Endothelial cell of umbilical vein (primary cell): ENCODE data around the gene HOXA11. TPM values are rescaled to one million over a fixed set of nuclear protein-coding genes. Genes with fewer than 3 reads are reported as not detected.

Source experiments
- BruUV-seq: library from RNA; stranded (reverse); fragments of 400-500 nt; replicated peaks from 2 replicates; lab custom pipeline; 2021; lab: Mats Ljungman, UMichigan
- CTCF ChIA-PET: fragments of 300-600, 350-600 bp; sonication (Branson Sonifier 250); formaldehyde crosslinking; loops from one replicate; lab custom pipeline; 2021; ENCODE audit warnings: antibody characterized with exemption, inconsistent platforms; lab: Charles Lee
- POLR2A ChIA-PET: fragments of 300-600, 350-600 bp; sonication (Branson Sonifier 250); formaldehyde crosslinking; loops from one replicate; lab custom pipeline; 2021; ENCODE audit warnings: antibody characterized with exemption, inconsistent platforms; lab: Charles Lee
- DNase-seq: peaks from one replicate; pipeline ENCODE4 v3.0.0-alpha.2; 2011; ENCODE audit warnings: low read depth, low spot score
- FAIRE-seq: peaks from 2 replicates; lab custom pipeline; 2011; peaks lifted over from hg19 to GRCh38; lab: Jason Lieb, UNC
- H2AFZ ChIP-seq: 2 replicates; pipeline ENCODE4 v1.6.0; 2012; ENCODE audit warnings: low read depth, low read length, control low read depth, inconsistent platforms
- H3K27ac ChIP-seq: 2 replicates; pipeline ENCODE4 v1.5.1; 2011; ENCODE audit warnings: low read depth, mild to moderate bottlenecking, control low read depth, low read length, moderate library complexity; ENCODE audit not compliant: insufficient read depth
- H3K27me3 ChIP-seq, 2 experiments: 2 replicates each; pipeline versions ENCODE4 v1.6.0 to v1.6.1; 2011; ENCODE audit warnings: low read length in 2 of 2, mixed read lengths in 1 of 2; ENCODE audit not compliant: control insufficient read depth in 2 of 2, insufficient read depth in 2 of 2
- H3K36me3 ChIP-seq, 2 experiments: 2 replicates in 1 of 2; 3 replicates in 1 of 2; pipeline ENCODE4 v1.5.1; 2011; ENCODE audit warnings: low read length in 2 of 2, mild to moderate bottlenecking in 1 of 2, moderate library complexity in 1 of 2; ENCODE audit not compliant: control insufficient read depth in 2 of 2, insufficient read depth in 2 of 2; ENCODE audit errors: extremely low read depth in 1 of 2
- H3K4me1 ChIP-seq: 3 replicates; pipeline ENCODE4 v1.5.1; 2011; ENCODE audit warnings: mild to moderate bottlenecking, low read length; ENCODE audit not compliant: control insufficient read depth, insufficient read depth; ENCODE audit errors: extremely low read depth
- H3K4me2 ChIP-seq: 2 replicates; pipeline ENCODE4 v1.6.1; 2011; ENCODE audit warnings: low read length, control low read depth, mixed read lengths; ENCODE audit not compliant: insufficient read depth
- H3K4me3 ChIP-seq, 3 experiments: fragments of 200-600 bp in 1 of 3; sonication (generic), shearing (Covaris generic) in 1 of 3; replicated peaks in 1 of 3; 2 replicates each; pipeline ENCODE4 v1.5.1; 2011 to 2016; ENCODE audit warnings: control low read depth in 3 of 3, low read length in 3 of 3, mild to moderate bottlenecking in 2 of 3, inconsistent platforms in 1 of 3, low read depth in 1 of 3, moderate library complexity in 1 of 3; ENCODE audit not compliant: insufficient read depth in 1 of 3
- H3K79me2 ChIP-seq: 2 replicates; pipeline ENCODE4 v1.6.0; 2012; ENCODE audit warnings: low read length, inconsistent platforms; ENCODE audit not compliant: control insufficient read depth, insufficient read depth
- H3K9ac ChIP-seq: replicated peaks from 2 replicates; pipeline ENCODE3; 2011; ENCODE audit warnings: low read length, control low read depth; ENCODE audit not compliant: insufficient read depth; ENCODE audit errors: extremely low read depth
- H3K9me1 ChIP-seq: replicated peaks from 3 replicates; pipeline ENCODE4 v1.6.0; 2011; ENCODE audit warnings: mild to moderate bottlenecking, low read length; ENCODE audit not compliant: control insufficient read depth, insufficient read depth; ENCODE audit errors: extremely low read depth
- H3K9me3 ChIP-seq: replicated peaks from 2 replicates; pipeline ENCODE4 v1.5.1; 2012; ENCODE audit warnings: low read length, inconsistent platforms; ENCODE audit not compliant: control insufficient read depth, insufficient read depth
- H4K20me1 ChIP-seq: replicated peaks from 2 replicates; pipeline ENCODE3; 2011; ENCODE audit warnings: mild to moderate bottlenecking, low read length; ENCODE audit not compliant: control insufficient read depth, insufficient read depth; ENCODE audit errors: extremely low read depth
- EZH2 ChIP-seq: IDR thresholded peaks from 2 replicates; pipeline ENCODE4 v1.6.1; 2012; ENCODE audit warnings: borderline replicate concordance, low read depth, mild to moderate bottlenecking, moderate library complexity, low read length, inconsistent platforms; ENCODE audit not compliant: severe bottlenecking
- FOS ChIP-seq: IDR thresholded peaks from 2 replicates; pipeline ENCODE4 v1.6.1; 2011; ENCODE audit warnings: mild to moderate bottlenecking, low read length, moderate library complexity, borderline replicate concordance; ENCODE audit not compliant: insufficient read depth
- GATA2 ChIP-seq: IDR thresholded peaks from 2 replicates; pipeline ENCODE4 v1.7.0; 2011; ENCODE audit warnings: low read depth, mild to moderate bottlenecking, moderate library complexity, mixed read lengths, low read length; ENCODE audit not compliant: insufficient read length, insufficient read depth
- JUN ChIP-seq: IDR thresholded peaks from 2 replicates; pipeline ENCODE4 v1.6.1; 2011; ENCODE audit warnings: borderline replicate concordance, low read depth; ENCODE audit not compliant: insufficient read length, insufficient read depth
- MYC ChIP-seq: IDR thresholded peaks from one replicate; pipeline ENCODE4 v1.6.1; 2011; ENCODE audit warnings: mild to moderate bottlenecking, low read depth, low read length
- POLR2A ChIP-seq: IDR thresholded peaks from 2 replicates; pipeline ENCODE4 v1.6.1; 2012; ENCODE audit warnings: low read depth, mild to moderate bottlenecking, control low read depth, low read length
- POLR2AphosphoS5 ChIP-seq: IDR thresholded peaks from 2 replicates; pipeline ENCODE4 v1.6.1; 2012; ENCODE audit warnings: low read depth, mild to moderate bottlenecking, control low read depth, low read length, moderate library complexity; ENCODE audit not compliant: insufficient read depth
- dilution Hi-C: fragments of 300-500 bp; cut with MboI; formaldehyde crosslinking; loops from one replicate; pipeline ENCODE4 v1.15.0; 2019; ENCODE audit warnings: low sequenced_read_pairs; ENCODE audit not compliant: extremely low pct_ligation_motif_present
- intact Hi-C: fragments of 100-400 bp; cut with micrococcal nuclease; formaldehyde crosslinking; loops from one replicate; pipeline ENCODE4 v1.10.0; 2022
- polyA plus RNA-seq, 4 experiments: library from polyadenylated mRNA; depleted of rRNA in 3 of 4; stranded (reverse) in 3 of 4; unstranded in 1 of 4; fragments of >200 nt; gene quantifications; 2 replicates each; pipeline versions ENCODE4 v1.2.1 to v1.2.3, GENCODE V29; 2011 to 2012; ENCODE audit warnings: missing spikeins in 1 of 4
- total RNA-seq: library from RNA; stranded (reverse); gene quantifications from 2 replicates; pipeline ENCODE4 v1.2.3, GENCODE V29; 2021
- TF ChIP-seq, protein P1 (sequence below), 2 donors: IDR thresholded peaks; 1 replicate in 1 of 2; 2 replicates in 1 of 2; pipeline ENCODE4 v1.5.1; 2011; ENCODE audit warnings: low read length in 2 of 2, mild to moderate bottlenecking in 2 of 2, moderate library complexity in 2 of 2, control low read depth in 1 of 2, inconsistent platforms in 1 of 2, low read depth in 1 of 2; ENCODE audit not compliant: insufficient read depth in 1 of 2; ENCODE audit errors: extremely low read depth in 1 of 2
- TF ChIP-seq, protein P2 (sequence below): IDR thresholded peaks from 2 replicates; pipeline ENCODE4 v1.6.1; 2011; ENCODE audit not compliant: insufficient read depth, insufficient read length

Gene HOXA11
- total and polyA plus RNA-seq, 2 donors (not counting 3 experiments of a cell fraction or from before 2014, with no cell fraction given): 10.4 to 16.7 TPM

DNA sequence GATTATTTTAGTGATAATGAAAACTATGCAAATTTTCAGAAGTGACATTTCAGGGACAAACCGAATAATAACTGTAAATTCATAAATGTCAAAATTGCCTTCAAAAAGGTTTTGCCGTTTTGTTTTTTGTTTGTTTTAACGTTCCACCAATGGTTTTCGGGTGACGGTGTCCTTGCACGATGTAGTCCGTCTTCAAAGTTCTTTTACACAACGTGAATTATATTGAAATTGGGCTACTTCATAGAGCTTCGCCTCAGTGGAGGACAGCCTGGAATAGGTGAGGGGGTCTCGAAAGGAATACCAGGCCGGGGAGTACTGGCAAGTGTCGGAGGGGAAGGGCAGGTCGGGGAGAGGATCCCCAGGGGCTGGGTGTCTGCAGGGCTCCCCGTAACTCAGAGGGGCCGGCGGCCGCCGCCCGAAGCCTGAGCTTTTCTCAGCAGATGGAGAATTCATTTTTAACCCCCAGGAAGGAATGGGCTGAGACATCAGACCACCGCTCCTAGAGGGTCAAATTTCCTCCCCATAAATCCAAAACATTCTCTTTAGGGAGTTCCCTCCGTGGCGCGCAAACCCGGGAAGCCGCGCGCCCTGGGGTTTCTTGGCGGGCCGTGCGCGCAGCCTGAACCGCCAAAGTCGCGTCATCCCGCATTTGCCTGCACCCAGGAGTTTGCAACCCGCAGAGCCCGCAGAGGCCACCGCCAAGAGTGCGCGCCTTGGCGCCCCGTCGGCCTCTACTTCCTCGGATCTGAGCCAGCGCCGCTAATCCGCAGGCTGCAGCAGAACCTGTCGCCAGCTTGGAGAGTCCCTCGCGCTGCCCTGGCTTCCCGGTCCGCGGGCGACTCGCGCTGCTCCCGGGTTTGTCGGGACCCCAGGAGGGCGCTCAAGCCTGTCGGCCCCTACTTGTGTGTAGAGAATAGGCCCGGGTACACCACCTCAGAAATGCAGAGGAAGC lies 40.2 kb upstream of the HOXA11 start:
- Histone ChIP-seq H3K27ac (no peak overlapping the region), H4K20me1 (no peaks in the 10 kb centered on the region), H2AFZ (no peak overlapping the region), H3K36me3 (no peaks in the 10 kb centered on the region), H3K4me2 (no peak overlapping the region), H3K4me1 (no peaks in the 10 kb centered on the region), H3K79me2 (no peaks in the 10 kb centered on the region), H3K9ac (no peak overlapping the region), H3K27me3 (peaks cover 69 to 80% of the 10 kb centered on the region in 2 experiments), H3K9me3 (no peaks in the 10 kb centered on the region), H3K9me1 (no peaks in the 10 kb centered on the region), H3K4me3 (no peak overlapping the region)
- CTCF ChIA-PET: no interaction called here
- POLR2A ChIA-PET: no interaction called here
- intact Hi-C loops (loop anchor here (2.0 kb wide), 1 partner anchor 14 kb away; no protein-coding TSS in a partner anchor), dilution Hi-C loops (no loop called here)
- FAIRE-seq (no peak), DNase-seq (no peak)
- BruUV-seq: no TSS peak
- TF ChIP-seq EZH2 (peak; percentile 97), POLR2AphosphoS5 (no peak)

DNA sequence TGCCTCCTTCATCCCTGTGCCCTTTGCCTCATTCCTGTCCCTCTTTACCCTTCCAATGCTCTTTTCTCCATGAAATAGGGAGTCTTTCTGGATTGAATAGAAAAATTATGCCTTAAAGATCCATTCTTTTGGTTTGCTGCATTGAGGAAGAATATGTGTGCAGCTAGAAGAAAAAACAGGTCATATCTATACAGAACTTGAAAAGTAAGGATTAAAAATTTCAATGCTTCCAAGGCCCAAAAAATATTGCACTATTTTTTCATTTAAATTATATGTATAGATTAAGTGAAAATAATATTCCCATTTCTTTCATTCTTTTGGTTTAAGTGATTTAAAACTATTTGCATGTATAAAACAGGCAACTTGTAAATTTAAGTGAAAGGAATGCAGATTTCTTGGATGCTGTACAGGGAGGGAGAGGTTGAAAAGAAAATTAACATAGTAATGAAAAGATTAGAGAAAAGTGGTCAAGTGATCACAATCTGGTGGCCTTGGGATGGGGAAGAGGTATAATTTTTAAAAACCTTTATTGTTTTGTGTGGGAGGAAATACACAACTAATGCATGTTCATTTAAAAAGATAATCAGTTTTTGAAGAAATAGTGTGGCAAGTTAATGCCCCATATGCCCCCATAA lies 39.0 kb upstream of the HOXA11 start:
- Histone ChIP-seq H3K4me1 (no peaks in the 10 kb centered on the region), H3K27ac (no peak overlapping the region), H3K9ac (no peak overlapping the region), H2AFZ (no peak overlapping the region), H4K20me1 (no peaks in the 10 kb centered on the region), H3K36me3 (no peaks in the 10 kb centered on the region), H3K4me3 (no peak overlapping the region), H3K79me2 (no peaks in the 10 kb centered on the region), H3K27me3 (peaks cover 69 to 83% of the 10 kb centered on the region in 2 experiments), H3K4me2 (no peak overlapping the region), H3K9me1 (no peaks in the 10 kb centered on the region), H3K9me3 (no peaks in the 10 kb centered on the region)
- CTCF ChIA-PET: no interaction called here
- dilution Hi-C loops: no loop called here
- DNase-seq (no peak), FAIRE-seq (no peak)
- POLR2A ChIA-PET: no interaction called here
- TF ChIP-seq, protein P1, sequence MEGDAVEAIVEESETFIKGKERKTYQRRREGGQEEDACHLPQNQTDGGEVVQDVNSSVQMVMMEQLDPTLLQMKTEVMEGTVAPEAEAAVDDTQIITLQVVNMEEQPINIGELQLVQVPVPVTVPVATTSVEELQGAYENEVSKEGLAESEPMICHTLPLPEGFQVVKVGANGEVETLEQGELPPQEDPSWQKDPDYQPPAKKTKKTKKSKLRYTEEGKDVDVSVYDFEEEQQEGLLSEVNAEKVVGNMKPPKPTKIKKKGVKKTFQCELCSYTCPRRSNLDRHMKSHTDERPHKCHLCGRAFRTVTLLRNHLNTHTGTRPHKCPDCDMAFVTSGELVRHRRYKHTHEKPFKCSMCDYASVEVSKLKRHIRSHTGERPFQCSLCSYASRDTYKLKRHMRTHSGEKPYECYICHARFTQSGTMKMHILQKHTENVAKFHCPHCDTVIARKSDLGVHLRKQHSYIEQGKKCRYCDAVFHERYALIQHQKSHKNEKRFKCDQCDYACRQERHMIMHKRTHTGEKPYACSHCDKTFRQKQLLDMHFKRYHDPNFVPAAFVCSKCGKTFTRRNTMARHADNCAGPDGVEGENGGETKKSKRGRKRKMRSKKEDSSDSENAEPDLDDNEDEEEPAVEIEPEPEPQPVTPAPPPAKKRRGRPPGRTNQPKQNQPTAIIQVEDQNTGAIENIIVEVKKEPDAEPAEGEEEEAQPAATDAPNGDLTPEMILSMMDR (IDR thresholded peaks at IDR 0.05; ENCODE audit: extremely low read depth in 1 of 2, insufficient read depth in 1 of 2, low read depth in 1 of 2, low read length in 2 of 2): no peak
- TF ChIP-seq POLR2AphosphoS5 (no peak), EZH2 (no peak), MYC (no peak), GATA2 (no peak), POLR2A (no peak), FOS (no peak), JUN (no peak)
- TF ChIP-seq, protein P2, sequence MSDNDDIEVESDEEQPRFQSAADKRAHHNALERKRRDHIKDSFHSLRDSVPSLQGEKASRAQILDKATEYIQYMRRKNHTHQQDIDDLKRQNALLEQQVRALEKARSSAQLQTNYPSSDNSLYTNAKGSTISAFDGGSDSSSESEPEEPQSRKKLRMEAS: no peak
- no TSS peak for BruUV-seq
- intact Hi-C loops: loop anchor here (2.0 kb wide), 1 partner anchor 13 kb away; no protein-coding TSS in a partner anchor
